ENCODE results near the gene SCN3B.
A peak's percentile ranks its signal among the peaks of the same experiment; 100 is the strongest.

Gene SCN3B

GRCh38 chr11:123594188-123594901, 60.1 kb downstream of the SCN3B start:
- DNase-seq: no peak

- DNase-seq: no peak
Measured at GRCh38 chr11:123593570-123593969, 60.9 kb downstream of the SCN3B start.

- no peak for DNase-seq
Measured at GRCh38 chr11:123590296-123590912, 64.0 kb downstream of the SCN3B start.

GRCh38 chr11:123588864-123589262, 65.6 kb downstream of the SCN3B start:
- DNase-seq: no peak

- DNase-seq: no peak
Measured at GRCh38 chr11:123588117-123588863, 66.1 kb downstream of the SCN3B start.

GRCh38 chr11:123587559-123587958, 66.9 kb downstream of the SCN3B start:
- DNase-seq: no peak

- no peak for DNase-seq
Measured at GRCh38 chr11:123587044-123587443, 67.4 kb downstream of the SCN3B start.

GRCh38 chr11:123586568-123586967, 67.9 kb downstream of the SCN3B start:
- no peak for DNase-seq

GRCh38 chr11:123585706-123586105, 68.7 kb downstream of the SCN3B start:
- no peak for DNase-seq

GRCh38 chr11:123585206-123585605, 69.2 kb downstream of the SCN3B start:
- no peak for DNase-seq

GRCh38 chr11:123584737-123585136, 69.7 kb downstream of the SCN3B start:
- DNase-seq: no peak

- no peak for DNase-seq
Measured at GRCh38 chr11:123584186-123584585, 70.2 kb downstream of the SCN3B start.

- no peak for DNase-seq
Measured at GRCh38 chr11:123582992-123583504, 71.4 kb downstream of the SCN3B start.

GRCh38 chr11:123581651-123582399, 72.6 kb downstream of the SCN3B start:
- DNase-seq: no peak

GRCh38 chr11:123580557-123581275, 73.7 kb downstream of the SCN3B start:
- peak; percentile 58 for DNase-seq

GRCh38 chr11:123580137-123580536, 74.3 kb downstream of the SCN3B start:
- no peak for DNase-seq

GRCh38 chr11:123579482-123579812, 75.0 kb downstream of the SCN3B start:
- DNase-seq: no peak
